Kidney (tissue), 14 donors: ENCODE results near the gene UVSSA. TPM values are rescaled to one million over a fixed set of nuclear protein-coding genes. Genes with fewer than 3 reads are reported as not detected.

Experiments
- DNase-seq, 5 donors: peaks; one replicate each; pipeline ENCODE4 v3.0.0-alpha.2; 2013 to 2020
- FAIRE-seq: peaks from 2 replicates; lab custom pipeline; 2012; peaks lifted over from hg19 to GRCh38; lab: Jason Lieb, UNC
- H3K27ac ChIP-seq, 2 donors: one replicate each; pipeline ENCODE4 v1.7.0; 2013; ENCODE audit warnings: low read depth in 2 of 2, low read length in 2 of 2, inconsistent platforms in 1 of 2
- H3K27me3 ChIP-seq: one replicate; pipeline ENCODE4 v1.7.1; 2013; ENCODE audit warnings: low read length, inconsistent platforms; ENCODE audit not compliant: control insufficient read depth, insufficient read depth
- H3K36me3 ChIP-seq, 3 donors: one replicate each; pipeline versions ENCODE4 v1.7.0 to v1.7.1; 2013; ENCODE audit warnings: low read length in 3 of 3, control low read depth in 1 of 3, inconsistent platforms in 1 of 3; ENCODE audit not compliant: insufficient read depth in 3 of 3, control insufficient read depth in 2 of 3
- H3K4me1 ChIP-seq, 3 donors: one replicate each; pipeline versions ENCODE4 v1.7.0 to v1.7.1; 2013; ENCODE audit warnings: low read length in 3 of 3, inconsistent platforms in 1 of 3, low read depth in 1 of 3; ENCODE audit not compliant: control insufficient read depth in 2 of 3, insufficient read depth in 2 of 3
- H3K4me3 ChIP-seq, 3 donors: one replicate each; pipeline versions ENCODE4 v1.7.0 to v1.8.1; 2013; ENCODE audit warnings: low read length in 3 of 3, control low read depth in 1 of 3, inconsistent platforms in 1 of 3
- H3K9ac ChIP-seq, 3 donors: one replicate each; pipeline versions ENCODE4 v1.7.0 to v1.7.1; 2013; ENCODE audit warnings: low read length in 3 of 3, control low read depth in 1 of 3, inconsistent platforms in 1 of 3
- H3K9me3 ChIP-seq, 3 donors: one replicate each; pipeline versions ENCODE4 v1.7.0 to v1.7.1; 2013; ENCODE audit warnings: low read length in 3 of 3, control low read depth in 1 of 3, inconsistent platforms in 1 of 3; ENCODE audit not compliant: control insufficient read depth in 2 of 3, insufficient read depth in 1 of 3
- intact Hi-C: fragments of 100-400 bp; cut with DNase I; formaldehyde crosslinking; loops from one replicate; pipeline ENCODE4 v1.11.1; 2022
- polyA plus RNA-seq: library from polyadenylated mRNA; stranded (reverse); fragments of 350-450 nt; fragmentation: Illumina TruSeq; extraction: RNeasy Lipid Tissue Mini Kit (QIAGEN cat#74804); gene quantifications from one replicate; pipeline ENCODE4 v1.2.3, GENCODE V29; 2014; ENCODE audit warnings: low read depth, low replicate concordance; ENCODE audit not compliant: insufficient read depth
- total RNA-seq: library from RNA; stranded (reverse); fragmentation: NEBNext Ultra II Directional; extraction: Animal tissue kit (Norgen Biotek cat#: 25700); gene quantifications from one replicate; pipeline ENCODE4 v1.2.1, GENCODE V29; 2021
- TF ChIP-seq, protein P1 (sequence below): IDR thresholded peaks from 3 replicates; pipeline ENCODE4 v1.5.1; 2012; ENCODE audit warnings: mild to moderate bottlenecking, moderate library complexity, borderline replicate concordance; ENCODE audit not compliant: insufficient read depth; ENCODE audit errors: extremely low read depth
- donor health status: control.
- donor health status: control.
- donor health status: control.
- donor health status: control.
- donor health status: control.
- donor health status: DM: yes; HTN: yes; CAD: no.
- donor health status: Normal renal cell carcinoma (clear cell type).

The UVSSA gene
- total and polyA plus RNA-seq, 2 donors from 2014 or later, result 5.2 to 32.5 TPM

DNA sequence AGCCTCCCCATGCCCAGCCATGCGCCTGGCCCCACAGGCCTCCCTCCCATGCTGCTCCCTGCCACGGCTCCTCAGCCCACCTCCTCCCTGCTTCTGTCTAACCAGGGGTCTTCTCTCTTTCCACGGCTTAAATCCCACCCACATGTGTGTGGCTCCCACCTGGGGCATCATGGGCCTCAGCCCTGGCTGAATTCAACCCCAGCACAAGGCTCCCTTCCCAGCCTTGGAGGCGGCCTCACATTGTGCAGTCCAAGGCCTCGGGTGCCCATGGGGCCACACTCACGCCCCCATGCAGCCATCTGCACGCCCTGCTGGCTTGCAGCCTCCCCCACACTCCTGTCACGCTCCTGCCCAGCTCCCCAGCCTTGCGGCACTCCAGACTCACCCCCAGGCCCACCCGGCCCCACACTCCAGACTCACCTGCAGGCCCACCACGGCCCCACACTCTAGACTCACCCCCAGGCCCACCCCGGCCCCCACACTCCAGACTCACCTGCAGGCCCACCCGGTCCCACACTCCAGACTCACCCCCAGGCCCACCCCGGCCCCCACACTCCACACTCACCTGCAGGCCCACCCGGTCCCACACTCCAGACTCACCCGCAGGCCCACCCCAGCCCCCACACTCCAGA lies 30.4 kb upstream of the UVSSA start:
- Histone ChIP-seq H3K4me1 (peaks cover 0 to 2% (median 0%) of the 10 kb centered on the region in 3 donors), H3K9ac (no peak overlapping the region), H3K27me3 (no peaks in the 10 kb centered on the region), H3K27ac (no peak overlapping the region), H3K4me3 (no peak overlapping the region), H3K36me3 (peaks cover 5 to 37% (median 18%) of the 10 kb centered on the region in 3 donors), H3K9me3 (peaks cover 0 to 2% (median 0%) of the 10 kb centered on the region in 3 donors)
- intact Hi-C loops, result no loop called here
- TF ChIP-seq, protein P1, sequence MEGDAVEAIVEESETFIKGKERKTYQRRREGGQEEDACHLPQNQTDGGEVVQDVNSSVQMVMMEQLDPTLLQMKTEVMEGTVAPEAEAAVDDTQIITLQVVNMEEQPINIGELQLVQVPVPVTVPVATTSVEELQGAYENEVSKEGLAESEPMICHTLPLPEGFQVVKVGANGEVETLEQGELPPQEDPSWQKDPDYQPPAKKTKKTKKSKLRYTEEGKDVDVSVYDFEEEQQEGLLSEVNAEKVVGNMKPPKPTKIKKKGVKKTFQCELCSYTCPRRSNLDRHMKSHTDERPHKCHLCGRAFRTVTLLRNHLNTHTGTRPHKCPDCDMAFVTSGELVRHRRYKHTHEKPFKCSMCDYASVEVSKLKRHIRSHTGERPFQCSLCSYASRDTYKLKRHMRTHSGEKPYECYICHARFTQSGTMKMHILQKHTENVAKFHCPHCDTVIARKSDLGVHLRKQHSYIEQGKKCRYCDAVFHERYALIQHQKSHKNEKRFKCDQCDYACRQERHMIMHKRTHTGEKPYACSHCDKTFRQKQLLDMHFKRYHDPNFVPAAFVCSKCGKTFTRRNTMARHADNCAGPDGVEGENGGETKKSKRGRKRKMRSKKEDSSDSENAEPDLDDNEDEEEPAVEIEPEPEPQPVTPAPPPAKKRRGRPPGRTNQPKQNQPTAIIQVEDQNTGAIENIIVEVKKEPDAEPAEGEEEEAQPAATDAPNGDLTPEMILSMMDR, result no peak
- FAIRE-seq (no peak), DNase-seq (peak in 1 of 5 donors; percentile 56)

DNA sequence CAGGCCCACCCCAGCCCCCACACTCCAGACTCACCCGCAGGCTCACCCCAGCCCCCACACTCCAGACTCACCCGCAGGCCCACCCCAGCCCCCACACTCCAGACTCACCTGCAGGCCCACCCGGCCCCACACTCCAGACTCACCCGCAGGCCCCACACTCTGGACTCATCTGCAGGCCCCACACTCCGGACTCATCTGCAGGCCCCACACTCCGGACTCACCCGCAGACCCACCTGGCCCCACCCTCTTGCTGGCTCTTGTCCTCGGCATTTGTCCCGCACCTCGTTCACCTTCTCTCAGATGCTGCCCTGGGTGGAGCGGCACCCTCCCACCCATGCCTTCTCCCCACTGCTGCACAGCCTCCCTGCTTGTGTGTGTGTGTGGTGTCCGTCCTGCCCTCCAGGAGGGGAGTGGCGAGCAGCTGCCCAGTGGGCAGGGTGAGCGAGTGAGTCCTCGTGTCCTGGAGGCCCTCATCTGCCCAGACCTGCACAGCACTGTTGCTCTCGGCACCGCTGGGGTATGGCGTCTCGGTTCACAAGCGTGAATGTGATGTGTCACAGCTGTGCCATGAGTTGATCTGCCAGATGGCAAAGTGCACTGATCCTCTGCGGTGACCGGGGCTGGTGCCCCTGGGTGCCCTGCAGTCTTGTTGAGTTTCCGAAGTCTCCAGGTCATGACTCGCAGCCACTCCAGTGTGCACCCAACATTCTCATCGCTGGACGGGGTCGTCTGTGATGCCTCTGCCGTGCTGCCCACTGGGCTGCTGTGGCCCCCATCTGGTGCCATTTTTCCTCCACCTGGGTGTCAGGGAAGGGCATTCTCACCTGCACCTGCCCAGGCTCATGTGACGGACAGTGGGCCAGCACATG lies 29.6 kb upstream of the UVSSA start:
- no peak overlapping the region for H3K27ac ChIP-seq
- H3K9ac ChIP-seq, result no peak overlapping the region
- DNase-seq (peak in 1 of 5 donors; percentile 70), FAIRE-seq (no peak)
- intact Hi-C loops, result no loop called here
- peaks cover 0 to 2% (median 0%) of the 10 kb centered on the region in 3 donors for H3K9me3 ChIP-seq
- peaks cover 5 to 37% (median 18%) of the 10 kb centered on the region in 3 donors for H3K36me3 ChIP-seq
- H3K27me3 ChIP-seq, result no peaks in the 10 kb centered on the region
- H3K4me3 ChIP-seq, result no peak overlapping the region
- TF ChIP-seq, protein P1, result no peak
- H3K4me1 ChIP-seq, result peaks cover 0 to 2% (median 0%) of the 10 kb centered on the region in 3 donors

DNA sequence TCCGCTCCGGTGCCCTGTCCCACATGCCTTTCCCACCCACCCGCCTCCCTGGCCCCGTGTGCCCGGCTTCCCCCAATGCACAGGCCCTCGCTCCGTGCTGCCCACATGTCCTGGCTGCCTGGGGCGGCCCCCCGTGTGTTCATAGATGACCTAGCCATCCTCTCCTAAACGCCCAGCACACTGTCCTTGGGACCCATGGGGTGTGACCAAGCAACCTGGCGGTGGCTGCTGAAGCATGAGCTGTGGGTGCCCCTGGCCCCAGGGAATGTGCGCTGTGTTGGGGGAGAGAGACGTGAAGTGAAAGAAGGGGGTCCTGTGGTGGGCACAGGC lies 29.0 kb upstream of the UVSSA start:
- Histone ChIP-seq H3K9ac (no peak overlapping the region), H3K27me3 (no peaks in the 10 kb centered on the region), H3K27ac (no peak overlapping the region), H3K4me1 (peaks cover 0 to 2% (median 0%) of the 10 kb centered on the region in 3 donors), H3K4me3 (no peak overlapping the region), H3K9me3 (peaks cover 0 to 2% (median 0%) of the 10 kb centered on the region in 3 donors), H3K36me3 (peaks cover 4 to 31% (median 14%) of the 10 kb centered on the region in 3 donors)
- no peak for FAIRE-seq
- TF ChIP-seq, protein P1, result no peak
- DNase-seq, result peak in 1 of 5 donors; percentile 62
- intact Hi-C loops, result no loop called here
